Immature natural killer cell (primary cell): Measurements from ENCODE around the gene UBE2D3. TPM values are rescaled to one million over a fixed set of nuclear protein-coding genes. Genes with fewer than 3 reads are reported as not detected.

ENCODE experiments used
- DNase-seq, 3 donors: peaks; one replicate each; pipeline ENCODE4 v3.0.0; 2022; ENCODE audit warnings: mixed read lengths in 1 of 3
- H3K27ac Mint-ChIP-seq, 6 donors: one replicate each; pipeline ENCODE4 v1.8.0; 2020; ENCODE audit warnings: mixed read lengths in 6 of 6, mild to moderate bottlenecking in 5 of 6, inconsistent platforms in 4 of 6, moderate library complexity in 3 of 6
- H3K27me3 Mint-ChIP-seq, 3 donors: one replicate each; pipeline ENCODE4 v1.8.0; 2020 to 2021; ENCODE audit warnings: low read depth in 3 of 3, mild to moderate bottlenecking in 3 of 3, mixed read lengths in 3 of 3, moderate library complexity in 3 of 3, inconsistent platforms in 1 of 3
- H3K36me3 Mint-ChIP-seq, 3 donors: one replicate each; pipeline ENCODE4 v1.8.0; 2020; ENCODE audit warnings: mixed read lengths in 3 of 3, inconsistent platforms in 2 of 3, mild to moderate bottlenecking in 2 of 3
- H3K4me1 Mint-ChIP-seq, 2 donors: one replicate each; pipeline ENCODE4 v1.8.0; 2020; ENCODE audit warnings: inconsistent platforms in 2 of 2, mild to moderate bottlenecking in 2 of 2, mixed read lengths in 2 of 2, moderate library complexity in 1 of 2
- H3K4me3 Mint-ChIP-seq, 5 donors: one replicate each; pipeline ENCODE4 v1.8.0; 2020; ENCODE audit warnings: mild to moderate bottlenecking in 5 of 5, mixed read lengths in 5 of 5, inconsistent platforms in 3 of 5, moderate library complexity in 3 of 5
- H3K9me3 Mint-ChIP-seq, 6 donors: one replicate each; pipeline ENCODE4 v1.8.0; 2020; ENCODE audit warnings: mild to moderate bottlenecking in 6 of 6, mixed read lengths in 6 of 6, inconsistent platforms in 4 of 6, moderate library complexity in 3 of 6
- polyA plus RNA-seq, 3 donors: library from polyadenylated mRNA; unstranded; fragments of 300-500 nt; fragmentation: Illumina TruSeq; gene quantifications; one replicate each; pipeline ENCODE4 v1.2.3, GENCODE V29; 2021

The UBE2D3 gene
- polyA plus RNA-seq, 3 donors from 2014 or later, result 411 to 718 (median 463) TPM

DNA sequence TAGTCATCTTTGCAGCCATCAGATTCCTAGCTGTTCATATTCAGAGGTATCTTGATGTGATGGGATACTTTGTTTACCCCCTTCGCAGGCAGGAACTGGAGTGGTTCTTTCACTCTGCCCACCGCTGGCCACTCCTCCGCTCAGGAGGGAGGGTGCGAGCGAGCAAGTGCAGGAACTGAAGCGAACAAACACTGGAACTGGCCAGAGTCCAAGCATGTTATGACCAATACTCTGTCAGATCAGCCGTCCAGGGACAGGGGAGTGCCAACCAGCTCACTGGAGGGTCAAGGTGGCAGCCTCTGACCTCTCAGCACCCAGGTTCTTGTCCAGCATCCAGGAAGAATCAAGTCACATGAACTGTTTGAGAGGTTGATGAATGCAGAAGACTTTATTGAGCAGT lies 48.6 kb downstream of the UBE2D3 start:
- Mint-ChIP-seq H3K9me3 (peaks cover 0 to 3% (median 0%) of the 10 kb centered on the region in 6 donors), H3K4me1 (no peaks in the 10 kb centered on the region), H3K27me3 (peaks cover 0 to 1% (median 0%) of the 10 kb centered on the region in 3 donors), H3K4me3 (no peak overlapping the region), H3K27ac (no peak overlapping the region), H3K36me3 (peaks cover 0 to 7% (median 0%) of the 10 kb centered on the region in 3 donors)
- no peak for DNase-seq

DNA sequence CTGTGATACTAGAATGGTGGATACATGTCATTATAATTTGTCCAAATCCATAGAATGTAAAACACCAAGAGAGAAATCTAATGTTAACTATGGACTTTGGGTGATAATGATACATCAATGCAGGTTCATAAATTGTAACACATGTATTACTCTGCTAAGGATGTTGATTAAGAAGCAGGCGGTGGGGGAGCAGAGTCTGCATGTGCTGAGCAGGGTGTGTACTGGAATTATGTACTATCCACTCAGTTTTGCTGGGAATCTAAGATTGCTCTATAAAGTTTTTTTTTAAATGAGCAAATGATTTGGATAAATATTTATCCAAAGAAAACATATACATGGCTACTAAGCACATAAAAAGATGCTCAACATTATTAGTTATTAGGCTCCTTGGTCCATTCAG lies 51.5 kb downstream of the UBE2D3 start:
- H3K4me1 Mint-ChIP-seq, result no peaks in the 10 kb centered on the region
- DNase-seq, result no peak
- H3K27ac Mint-ChIP-seq, result no peak overlapping the region
- H3K36me3 Mint-ChIP-seq, result peaks cover 0 to 7% (median 0%) of the 10 kb centered on the region in 3 donors
- peaks cover 0 to 1% (median 0%) of the 10 kb centered on the region in 3 donors for H3K27me3 Mint-ChIP-seq
- no peak overlapping the region for H3K4me3 Mint-ChIP-seq
- peaks cover 0 to 3% (median 0%) of the 10 kb centered on the region in 6 donors for H3K9me3 Mint-ChIP-seq

- Mint-ChIP-seq H3K27me3 (peaks cover 0 to 2% (median 2%) of the 10 kb centered on the region in 3 donors), H3K4me3 (no peak overlapping the region)
- DNase-seq, result no peak
These were observed 53.1 kb downstream of the UBE2D3 start for GRCh38 chr4:102774254-102774653.

GRCh38 chr4:102772738-102773340 lies 54.5 kb downstream of the UBE2D3 start:
- peaks cover 0 to 3% (median 0%) of the 10 kb centered on the region in 6 donors for H3K9me3 Mint-ChIP-seq
- H3K4me3 Mint-ChIP-seq, result no peak overlapping the region
- no peak overlapping the region for H3K27ac Mint-ChIP-seq
- no peak for DNase-seq
- H3K27me3 Mint-ChIP-seq, result peaks cover 0 to 5% (median 3%) of the 10 kb centered on the region in 3 donors
- H3K36me3 Mint-ChIP-seq, result no peaks in the 10 kb centered on the region
- H3K4me1 Mint-ChIP-seq, result no peaks in the 10 kb centered on the region

More at GRCh38 chr4:102774254-102774653, 53.1 kb downstream of the UBE2D3 start:
- Mint-ChIP-seq H3K36me3 (peaks cover 0 to 4% (median 0%) of the 10 kb centered on the region in 3 donors), H3K27ac (no peak overlapping the region), H3K9me3 (peaks cover 0 to 3% (median 0%) of the 10 kb centered on the region in 6 donors), H3K4me1 (no peaks in the 10 kb centered on the region)

- H3K9me3 Mint-ChIP-seq, result no peaks in the 10 kb centered on the region
- H3K4me1 Mint-ChIP-seq, result peaks cover 13 to 19% of the 10 kb centered on the region in 2 donors
- no peak for DNase-seq
- H3K27me3 Mint-ChIP-seq, result peaks cover 6 to 9% (median 8%) of the 10 kb centered on the region in 3 donors
- no peaks in the 10 kb centered on the region for H3K36me3 Mint-ChIP-seq
- no peak overlapping the region for H3K4me3 Mint-ChIP-seq
- no peak overlapping the region for H3K27ac Mint-ChIP-seq
These were observed 62.5 kb downstream of the UBE2D3 start for GRCh38 chr4:102764901-102765300.

GRCh38 chr4:102761906-102762305 lies 65.4 kb downstream of the UBE2D3 start:
- Mint-ChIP-seq H3K27ac (peak overlapping the region in 2 of 6 donors; percentile 46 to 91), H3K27me3 (peaks cover 3 to 9% (median 5%) of the 10 kb centered on the region in 3 donors), H3K9me3 (no peaks in the 10 kb centered on the region), H3K4me3 (peak overlapping the region; percentile 93 to 97 (median 94)), H3K4me1 (peaks cover 22 to 44% of the 10 kb centered on the region in 2 donors), H3K36me3 (no peaks in the 10 kb centered on the region)
- no peak for DNase-seq

DNA sequence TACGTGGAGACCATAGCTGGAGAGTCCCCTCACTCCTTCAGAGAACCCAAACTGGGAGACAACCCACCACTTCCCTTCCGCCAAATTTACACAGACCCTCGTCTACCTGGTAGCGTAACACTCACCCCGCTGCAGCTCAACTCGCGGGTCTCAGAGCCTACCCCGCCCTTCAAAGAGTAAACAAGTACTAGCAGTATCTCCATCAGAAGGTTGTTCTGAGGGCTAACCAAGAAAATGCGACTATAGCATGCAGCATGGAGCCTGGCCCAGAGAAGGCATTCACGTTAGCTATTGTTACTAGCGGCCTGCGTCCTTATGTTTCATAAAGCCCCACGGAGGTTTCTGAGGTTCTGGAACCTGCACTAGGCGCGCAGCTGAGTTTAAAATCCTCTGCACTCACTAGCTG lies 66.1 kb downstream of the UBE2D3 start:
- Mint-ChIP-seq H3K27ac (peak overlapping the region; percentile 73 to 91 (median 88)), H3K4me1 (peaks cover 22 to 44% of the 10 kb centered on the region in 2 donors), H3K9me3 (no peaks in the 10 kb centered on the region), H3K4me3 (peak overlapping the region; percentile 93 to 97 (median 94)), H3K36me3 (no peaks in the 10 kb centered on the region), H3K27me3 (peaks cover 3 to 9% (median 5%) of the 10 kb centered on the region in 3 donors)
- DNase-seq, result no peak

DNA sequence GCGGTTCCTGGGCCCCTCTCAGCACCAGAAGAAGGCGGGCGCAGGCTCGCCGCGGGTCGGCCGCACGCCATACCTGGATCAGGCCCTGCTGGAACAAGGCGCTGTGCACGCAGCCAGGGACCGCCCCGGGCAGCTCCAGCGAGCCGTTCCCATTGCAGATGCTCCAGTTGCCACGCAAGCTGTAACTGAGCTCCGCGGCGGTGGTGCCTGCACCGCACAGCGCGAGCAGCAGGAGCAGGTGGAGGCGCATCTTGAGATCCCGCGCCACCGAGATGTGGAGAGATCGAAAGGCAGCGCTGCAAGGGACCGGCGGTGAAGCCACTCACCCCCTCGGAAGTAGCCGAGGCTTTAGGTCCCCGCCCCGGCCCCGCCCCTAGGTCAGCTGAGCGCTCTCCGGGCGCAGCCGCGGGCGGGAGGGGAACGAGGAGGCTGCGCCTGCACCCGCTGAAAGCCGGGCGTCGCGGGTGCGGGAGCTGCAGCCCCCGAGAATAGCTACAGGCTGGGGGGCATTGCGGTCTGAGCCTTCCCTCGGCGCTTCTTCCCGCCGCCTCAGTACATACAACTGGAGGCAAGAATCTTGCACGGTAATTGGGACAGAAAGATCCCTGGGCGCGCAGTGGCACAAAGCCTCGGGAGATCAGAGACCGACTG lies 66.6 kb downstream of the UBE2D3 start, which contains the start of gene MANBA:
TSS of gene MANBA (minus strand) at position 324 of the 651 bp plus-strand sequence. CDS start at position 250, 74 bp downstream.
- Mint-ChIP-seq H3K27me3 (peaks cover 3 to 9% (median 5%) of the 10 kb centered on the region in 3 donors), H3K36me3 (no peaks in the 10 kb centered on the region), H3K4me1 (peaks cover 22 to 44% of the 10 kb centered on the region in 2 donors), H3K9me3 (no peaks in the 10 kb centered on the region), H3K4me3 (peak within 1 kb of the TSS; percentile 93 to 97 (median 94)), H3K27ac (peak within 1 kb of the TSS; percentile 85 to 94 (median 91))
- peak; percentile 78 to 80 (median 79) for DNase-seq

GRCh38 chr4:102759831-102760644 lies 67.3 kb downstream of the UBE2D3 start:
- Mint-ChIP-seq H3K27me3 (peaks cover 3 to 9% (median 5%) of the 10 kb centered on the region in 3 donors), H3K4me1 (peaks cover 22 to 44% of the 10 kb centered on the region in 2 donors), H3K36me3 (no peaks in the 10 kb centered on the region), H3K27ac (peak overlapping the region; percentile 85 to 94 (median 91)), H3K9me3 (no peaks in the 10 kb centered on the region), H3K4me3 (peak overlapping the region; percentile 93 to 97 (median 94))
- DNase-seq, result peak; percentile 57 to 59 (median 58)

- Mint-ChIP-seq H3K27ac (peak overlapping the region in 3 of 6 donors; percentile 12 to 91 (median 17)), H3K4me3 (no peak overlapping the region), H3K36me3 (peaks cover 0 to 3% (median 0%) of the 10 kb centered on the region in 3 donors), H3K27me3 (peaks cover 0 to 8% (median 7%) of the 10 kb centered on the region in 3 donors), H3K9me3 (no peaks in the 10 kb centered on the region), H3K4me1 (peaks cover 22 to 44% of the 10 kb centered on the region in 2 donors)
- DNase-seq, result no peak
These were observed 68.8 kb downstream of the UBE2D3 start for GRCh38 chr4:102758241-102759160.

- Mint-ChIP-seq H3K4me3 (no peak overlapping the region), H3K9me3 (no peaks in the 10 kb centered on the region), H3K36me3 (peaks cover 0 to 3% (median 0%) of the 10 kb centered on the region in 3 donors), H3K4me1 (peaks cover 22 to 43% of the 10 kb centered on the region in 2 donors), H3K27me3 (peaks cover 0 to 7% (median 4%) of the 10 kb centered on the region in 3 donors), H3K27ac (peak overlapping the region in 4 of 6 donors; percentile 1 to 25 (median 14))
- no peak for DNase-seq
These were observed 69.7 kb downstream of the UBE2D3 start for GRCh38 chr4:102757681-102758080.

DNA sequence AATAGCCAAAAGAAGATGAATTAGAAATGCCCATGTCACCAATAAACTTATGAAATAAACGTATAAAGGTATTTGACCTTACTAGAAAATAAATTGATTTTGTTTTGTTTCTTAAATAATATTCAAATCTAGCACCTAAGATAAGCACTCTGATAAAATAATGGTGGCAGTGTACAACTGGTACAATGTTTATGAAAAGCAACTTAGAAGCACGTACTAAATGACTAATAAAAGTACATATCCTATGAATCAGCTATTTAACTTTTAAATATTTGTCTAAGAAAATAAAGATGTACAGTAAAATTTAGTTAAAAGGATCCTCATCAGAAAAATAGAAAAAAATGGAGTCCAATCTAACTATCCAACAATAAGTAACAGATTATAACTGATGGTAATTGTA lies 73.3 kb downstream of the UBE2D3 start:
- no peak overlapping the region for H3K4me3 Mint-ChIP-seq
- H3K4me1 Mint-ChIP-seq, result peaks cover 2 to 30% of the 10 kb centered on the region in 2 donors
- H3K9me3 Mint-ChIP-seq, result no peaks in the 10 kb centered on the region
- H3K36me3 Mint-ChIP-seq, result peaks cover 0 to 10% (median 5%) of the 10 kb centered on the region in 3 donors
- DNase-seq, result no peak
- H3K27ac Mint-ChIP-seq, result no peak overlapping the region
- H3K27me3 Mint-ChIP-seq, result peaks cover 0 to 2% (median 0%) of the 10 kb centered on the region in 3 donors
